GM19025 (cell line): Measurements from ENCODE around the gene FKBP10.
A peak's percentile ranks its signal among the peaks of the same experiment; 100 is the strongest.
"Not testable (repeated sequence)": the region's sequence is repeated elsewhere in the genome, so short reads cannot be mapped to it uniquely, and the experiment has no call there.

ENCODE experiments used
- ATAC-seq: cut with Tn5 transposase; IDR thresholded peaks from one replicate; pipeline ENCODE4 v1.9.1; 2021; ENCODE audit warnings: mild to moderate bottlenecking, low read depth, moderate library complexity; ENCODE audit not compliant: unreplicated experiment

FKBP10 gene

GRCh38 chr17:41836550-41837196, 23.9 kb downstream of the FKBP10 start:
- no peak for ATAC-seq

- ATAC-seq: no peak
Measured at GRCh38 chr17:41837761-41838538, 25.1 kb downstream of the FKBP10 start, which contains the start of gene KLHL10. KLHL10 (plus strand) TSS chr17:41837825; CDS start chr17:41837933, 108 bp downstream.

- ATAC-seq: not testable (repeated sequence)
Measured at GRCh38 chr17:41839448-41839847, 26.6 kb downstream of the FKBP10 start.

GRCh38 chr17:41840781-41841180, 28.0 kb downstream of the FKBP10 start:
- ATAC-seq: not testable (repeated sequence)

GRCh38 chr17:41844971-41845370, 32.2 kb downstream of the FKBP10 start:
- no peak for ATAC-seq

- no peak for ATAC-seq
Measured at GRCh38 chr17:41848788-41849187, 36.0 kb downstream of the FKBP10 start.

- no peak for ATAC-seq
Measured at GRCh38 chr17:41849251-41849990, 36.6 kb downstream of the FKBP10 start.

GRCh38 chr17:41851382-41851781, 38.6 kb downstream of the FKBP10 start:
- not testable (repeated sequence) for ATAC-seq

- no peak for ATAC-seq
Measured at GRCh38 chr17:41860254-41860931, 47.6 kb downstream of the FKBP10 start.

- ATAC-seq: no peak
Measured at GRCh38 chr17:41863074-41863848, 50.5 kb downstream of the FKBP10 start.

GRCh38 chr17:41864498-41864835, 51.7 kb downstream of the FKBP10 start:
- ATAC-seq: no peak

GRCh38 chr17:41864836-41865595, 52.2 kb downstream of the FKBP10 start, which contains the start of gene KLHL11:
KLHL11 (minus strand) TSS chr17:41865423; CDS start chr17:41865370, 53 bp downstream.
- peak; percentile 87 for ATAC-seq

- no peak for ATAC-seq
Measured at GRCh38 chr17:41865596-41865893, 52.7 kb downstream of the FKBP10 start.

GRCh38 chr17:41868568-41868967, 55.8 kb downstream of the FKBP10 start:
- ATAC-seq: no peak

GRCh38 chr17:41869426-41869825, 56.6 kb downstream of the FKBP10 start:
- ATAC-seq: no peak

- no peak for ATAC-seq
Measured at GRCh38 chr17:41870097-41870496, 57.3 kb downstream of the FKBP10 start.

GRCh38 chr17:41870627-41871026, 57.8 kb downstream of the FKBP10 start:
- ATAC-seq: no peak

GRCh38 chr17:41871789-41872188, 59.0 kb downstream of the FKBP10 start:
- ATAC-seq: no peak
